Loucy (cell line): ENCODE results near the gene SCAPER.

Source experiments
- H2AFZ ChIP-seq: fragments of 200-600 bp; sonication (generic); 2 replicates; pipeline ENCODE4 v1.6.0; 2016; ENCODE audit warnings: antibody characterized with exemption, mild to moderate bottlenecking, low read length, moderate library complexity
- H3F3A ChIP-seq: fragments of 200-600 bp; 2 replicates; pipeline ENCODE4 v1.6.0; 2016; ENCODE audit warnings: antibody characterized with exemption, low read depth, mild to moderate bottlenecking
- H3K27me3 ChIP-seq: fragments of 200-600 bp; sonication (generic); 2 replicates; pipeline ENCODE4 v1.6.1; 2014; ENCODE audit warnings: low read length, mild to moderate bottlenecking; ENCODE audit not compliant: insufficient read depth, poor library complexity, severe bottlenecking
- H3K36me3 ChIP-seq: fragments of 200-600 bp; sonication (generic); 2 replicates; pipeline ENCODE4 v1.6.1; 2016; ENCODE audit warnings: low read length; ENCODE audit not compliant: insufficient read depth
- H3K4me1 ChIP-seq: fragments of 200-600 bp; sonication (generic); 2 replicates; pipeline ENCODE4 v1.5.1; 2014; ENCODE audit warnings: low read length, mild to moderate bottlenecking; ENCODE audit not compliant: insufficient read depth, poor library complexity, severe bottlenecking
- H3K4me2 ChIP-seq: fragments of 200-600 bp; sonication (generic); 2 replicates; pipeline ENCODE4 v1.6.0; 2014; ENCODE audit warnings: antibody characterized with exemption, low read length, low read depth, mild to moderate bottlenecking; ENCODE audit not compliant: poor library complexity, severe bottlenecking
- H3K4me3 ChIP-seq: fragments of 200-600 bp; sonication (generic); 2 replicates; pipeline ENCODE4 v1.5.1; 2014; ENCODE audit warnings: low read length, mild to moderate bottlenecking, mixed read lengths; ENCODE audit not compliant: poor library complexity, severe bottlenecking
- H3K79me2 ChIP-seq: fragments of 200-600 bp; sonication (generic); 2 replicates; pipeline ENCODE4 v1.6.1; 2014; ENCODE audit warnings: low read length; ENCODE audit not compliant: insufficient read depth
- H3K9ac ChIP-seq: fragments of 200-600 bp; sonication (generic); 2 replicates; pipeline ENCODE4 v1.6.0; 2014; ENCODE audit warnings: mild to moderate bottlenecking, low read depth, low read length, moderate library complexity; ENCODE audit not compliant: poor library complexity, severe bottlenecking
- H3K9me2 ChIP-seq: fragments of 200-600 bp; sonication (generic); replicated peaks from 2 replicates; pipeline ENCODE4 v1.6.1; 2016; ENCODE audit warnings: low read depth, low read length, mixed read lengths
- H3K9me3 ChIP-seq: fragments of 200-600 bp; sonication (generic); 2 replicates; pipeline ENCODE4 v1.6.1; 2014; ENCODE audit warnings: mild to moderate bottlenecking, antibody characterized with exemption, low read length, low read depth; ENCODE audit not compliant: insufficient read depth
- H4K20me1 ChIP-seq: fragments of 200-600 bp; sonication (generic); 2 replicates; pipeline ENCODE4 v1.6.0; 2014; ENCODE audit warnings: antibody characterized with exemption, low read length, mild to moderate bottlenecking; ENCODE audit not compliant: insufficient read depth, poor library complexity, severe bottlenecking
- CTCF ChIP-seq: fragments of 200-600 bp; sonication (generic); conservative IDR thresholded peaks from 2 replicates; pipeline ENCODE4 v1.5.1; 2014; ENCODE audit warnings: mild to moderate bottlenecking, antibody characterized with exemption, low read length
- EZH2phosphoT487 ChIP-seq: fragments of 200-600 bp; IDR thresholded peaks from 2 replicates; pipeline ENCODE4 v1.6.1; 2018; ENCODE audit warnings: antibody characterized with exemption, mild to moderate bottlenecking, moderate library complexity, borderline replicate concordance

The SCAPER gene

GRCh38 chr15:76483752-76484151 lies 421.4 kb downstream of the SCAPER start:
- Histone ChIP-seq H3K4me3 (no peak overlapping the region), H3K4me1 (no peaks in the 10 kb centered on the region), H3F3A (no peaks in the 10 kb centered on the region), H2AFZ (no peak overlapping the region), H3K4me2 (no peak overlapping the region), H3K79me2 (no peaks in the 10 kb centered on the region), H3K9ac (no peak overlapping the region), H3K9me2 (no peaks in the 10 kb centered on the region), H3K9me3 (no peaks in the 10 kb centered on the region), H3K36me3 (no peaks in the 10 kb centered on the region), H3K27me3 (no peaks in the 10 kb centered on the region), H4K20me1 (no peaks in the 10 kb centered on the region)
- TF ChIP-seq CTCF, result no peak
- TF ChIP-seq EZH2phosphoT487, result no peak

- Histone ChIP-seq H3K9ac (no peak overlapping the region), H3K27me3 (no peaks in the 10 kb centered on the region), H4K20me1 (no peaks in the 10 kb centered on the region), H3F3A (no peaks in the 10 kb centered on the region), H3K79me2 (no peaks in the 10 kb centered on the region), H3K4me2 (no peak overlapping the region), H2AFZ (no peak overlapping the region), H3K36me3 (no peaks in the 10 kb centered on the region), H3K9me2 (no peaks in the 10 kb centered on the region), H3K9me3 (no peaks in the 10 kb centered on the region), H3K4me3 (no peak overlapping the region), H3K4me1 (no peaks in the 10 kb centered on the region)
- TF ChIP-seq CTCF (no peak), EZH2phosphoT487 (no peak)
Observed at GRCh38 chr15:76483018-76483417, 422.1 kb downstream of the SCAPER start.

GRCh38 chr15:76480267-76480666 lies 424.9 kb downstream of the SCAPER start:
- Histone ChIP-seq H2AFZ (no peak overlapping the region), H3K27me3 (no peaks in the 10 kb centered on the region), H3K4me2 (no peak overlapping the region), H3K9me2 (no peaks in the 10 kb centered on the region), H3K4me1 (no peaks in the 10 kb centered on the region), H3K36me3 (no peaks in the 10 kb centered on the region), H3K9ac (no peak overlapping the region), H4K20me1 (no peaks in the 10 kb centered on the region), H3K4me3 (no peak overlapping the region), H3F3A (no peaks in the 10 kb centered on the region), H3K79me2 (no peaks in the 10 kb centered on the region), H3K9me3 (no peaks in the 10 kb centered on the region)
- TF ChIP-seq CTCF (no peak), EZH2phosphoT487 (no peak)
